T-helper 2 cell treated with Interferon-gamma antibody and Interleukin-4, amounts not matched to agents 5 μg/mL and 100 μg/mL, for 36 hours (primary cell): ENCODE results near the gene PHACTR1.
"Not testable (repeated sequence)": the region's sequence is repeated elsewhere in the genome, so short reads cannot be mapped to it uniquely, and the experiment has no call there.

ENCODE experiments used
- DNase-seq: peaks from one replicate; pipeline ENCODE4 v3.0.0; 2021; ENCODE audit warnings: low spot score
- H3K27ac Mint-ChIP-seq: one replicate; pipeline ENCODE4 v1.8.0; 2021; ENCODE audit warnings: mild to moderate bottlenecking, mixed read lengths
- H3K27me3 Mint-ChIP-seq: one replicate; pipeline ENCODE4 v1.8.0; 2021; ENCODE audit warnings: low read depth, mixed read lengths
- H3K36me3 Mint-ChIP-seq: one replicate; pipeline ENCODE4 v1.8.0; 2021; ENCODE audit warnings: low read depth, mixed read lengths
- H3K4me1 Mint-ChIP-seq: one replicate; pipeline ENCODE4 v1.8.0; 2021; ENCODE audit warnings: low read depth, mixed read lengths
- H3K4me3 Mint-ChIP-seq: one replicate; pipeline ENCODE4 v1.8.0; 2022; ENCODE audit warnings: mild to moderate bottlenecking, moderate library complexity, mixed read lengths
- H3K9me3 Mint-ChIP-seq: one replicate; pipeline ENCODE4 v1.8.0; 2021; ENCODE audit warnings: mixed read lengths

The PHACTR1 gene

GRCh38 chr6:13146442-13146841 is 429.9 kb downstream of the PHACTR1 start:
- H3K36me3 Mint-ChIP-seq, result no peaks in the 10 kb centered on the region
- no peaks in the 10 kb centered on the region for H3K9me3 Mint-ChIP-seq
- no peak overlapping the region for H3K27ac Mint-ChIP-seq
- DNase-seq, result no peak
- peaks cover 6% of the 10 kb centered on the region for H3K27me3 Mint-ChIP-seq
- H3K4me3 Mint-ChIP-seq, result no peak overlapping the region
- H3K4me1 Mint-ChIP-seq, result no peaks in the 10 kb centered on the region

GRCh38 chr6:13147376-13147775 is 430.8 kb downstream of the PHACTR1 start:
- Mint-ChIP-seq H3K36me3 (no peaks in the 10 kb centered on the region), H3K9me3 (no peaks in the 10 kb centered on the region), H3K4me1 (no peaks in the 10 kb centered on the region), H3K27me3 (peaks cover 10% of the 10 kb centered on the region), H3K27ac (no peak overlapping the region), H3K4me3 (no peak overlapping the region)
- no peak for DNase-seq

GRCh38 chr6:13147782-13148181 is 431.2 kb downstream of the PHACTR1 start:
- Mint-ChIP-seq H3K9me3 (no peaks in the 10 kb centered on the region), H3K4me1 (no peaks in the 10 kb centered on the region), H3K4me3 (no peak overlapping the region), H3K27me3 (peaks cover 13% of the 10 kb centered on the region), H3K27ac (no peak overlapping the region), H3K36me3 (no peaks in the 10 kb centered on the region)
- no peak for DNase-seq

DNA sequence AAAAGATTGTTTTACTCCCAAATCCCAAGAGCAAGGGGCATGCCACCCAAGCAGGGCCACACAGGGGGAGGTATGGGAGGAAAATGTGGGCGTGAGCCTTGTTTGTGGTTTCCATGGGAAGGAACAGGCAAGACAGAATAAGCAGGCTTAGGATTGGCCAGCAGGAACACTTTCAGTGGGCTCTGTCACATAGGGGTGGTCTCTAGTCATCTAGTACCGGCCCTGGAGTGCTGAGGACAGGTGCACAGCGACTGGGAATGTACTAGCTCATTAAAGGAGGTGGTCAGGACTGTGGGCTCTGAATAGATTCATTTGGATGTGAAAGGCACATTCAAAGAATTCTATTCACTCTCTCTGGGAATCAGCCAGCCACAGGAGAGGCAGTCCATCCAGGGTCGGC is 436.2 kb downstream of the PHACTR1 start:
- no peaks in the 10 kb centered on the region for H3K4me1 Mint-ChIP-seq
- no peak overlapping the region for H3K4me3 Mint-ChIP-seq
- H3K9me3 Mint-ChIP-seq, result no peaks in the 10 kb centered on the region
- H3K27ac Mint-ChIP-seq, result no peak overlapping the region
- peaks cover 19% of the 10 kb centered on the region for H3K27me3 Mint-ChIP-seq
- DNase-seq, result no peak
- H3K36me3 Mint-ChIP-seq, result no peaks in the 10 kb centered on the region

DNA sequence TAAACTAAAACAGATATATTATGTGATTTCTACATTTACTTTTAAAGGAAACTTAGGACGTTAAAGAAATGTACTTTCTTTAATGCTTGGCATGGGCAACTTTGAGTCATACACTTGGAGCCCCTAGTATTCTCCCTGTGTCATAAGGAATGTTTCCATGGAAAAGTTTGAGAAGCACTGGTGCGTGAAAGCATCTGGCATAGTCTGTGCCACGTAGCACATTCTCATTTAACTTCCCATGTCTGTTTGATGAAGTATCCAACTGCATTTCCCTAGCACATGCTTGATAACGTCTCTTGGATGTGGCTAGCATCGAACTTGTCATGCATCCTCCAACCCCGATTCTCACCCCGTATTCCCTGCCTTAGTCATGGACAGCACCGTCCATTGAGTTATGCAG is 439.8 kb downstream of the PHACTR1 start:
- Mint-ChIP-seq H3K4me1 (no peaks in the 10 kb centered on the region), H3K27me3 (peaks cover 16% of the 10 kb centered on the region), H3K27ac (no peak overlapping the region), H3K9me3 (no peaks in the 10 kb centered on the region), H3K36me3 (no peaks in the 10 kb centered on the region), H3K4me3 (no peak overlapping the region)
- no peak for DNase-seq

DNA sequence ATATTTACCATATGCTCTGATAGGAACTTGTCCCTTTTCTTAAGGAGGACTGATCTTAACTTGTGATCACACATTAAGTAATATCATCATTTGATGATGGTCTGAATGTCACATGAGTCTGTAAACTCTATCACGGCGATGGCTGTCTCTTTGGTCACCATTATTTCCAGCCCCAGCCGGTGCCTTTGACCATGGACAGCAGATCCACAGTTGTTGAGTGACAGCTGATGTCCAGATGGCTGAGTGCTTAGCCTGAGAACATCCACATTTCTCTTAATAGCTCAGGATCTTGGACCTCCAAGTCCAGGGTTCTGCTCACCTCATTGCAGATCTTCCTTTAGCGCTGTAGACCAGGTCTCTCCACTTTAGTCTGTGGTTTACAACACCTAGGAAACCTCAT is 440.7 kb downstream of the PHACTR1 start:
- Mint-ChIP-seq H3K36me3 (no peaks in the 10 kb centered on the region), H3K27ac (no peak overlapping the region), H3K9me3 (no peaks in the 10 kb centered on the region), H3K4me3 (no peak overlapping the region), H3K4me1 (no peaks in the 10 kb centered on the region), H3K27me3 (peaks cover 13% of the 10 kb centered on the region)
- DNase-seq, result no peak

- H3K9me3 Mint-ChIP-seq, result no peaks in the 10 kb centered on the region
Observed at GRCh38 chr6:13159300-13159699, 442.7 kb downstream of the PHACTR1 start.

GRCh38 chr6:13159822-13160221 is 443.3 kb downstream of the PHACTR1 start:
- H3K9me3 Mint-ChIP-seq, H3K4me1 Mint-ChIP-seq, H3K27ac Mint-ChIP-seq, H3K4me3 Mint-ChIP-seq, H3K36me3 Mint-ChIP-seq, H3K27me3 Mint-ChIP-seq, DNase-seq: not testable (repeated sequence)

More at GRCh38 chr6:13159300-13159699, 442.7 kb downstream of the PHACTR1 start:
- DNase-seq, result no peak
- no peak overlapping the region for H3K4me3 Mint-ChIP-seq
- peaks cover 7% of the 10 kb centered on the region for H3K27me3 Mint-ChIP-seq
- no peak overlapping the region for H3K27ac Mint-ChIP-seq
- peaks cover 5% of the 10 kb centered on the region for H3K4me1 Mint-ChIP-seq
- no peaks in the 10 kb centered on the region for H3K36me3 Mint-ChIP-seq

- DNase-seq, result no peak
- Mint-ChIP-seq H3K4me1 (peaks cover 5% of the 10 kb centered on the region), H3K27ac (no peak overlapping the region), H3K27me3 (peaks cover 4% of the 10 kb centered on the region), H3K36me3 (no peaks in the 10 kb centered on the region), H3K9me3 (no peaks in the 10 kb centered on the region), H3K4me3 (no peak overlapping the region)
Observed at GRCh38 chr6:13163161-13163944, 446.8 kb downstream of the PHACTR1 start.

- no peak for DNase-seq
- Mint-ChIP-seq H3K4me1 (peaks cover 5% of the 10 kb centered on the region), H3K27me3 (peaks cover 8% of the 10 kb centered on the region), H3K27ac (no peak overlapping the region), H3K4me3 (no peak overlapping the region), H3K9me3 (no peaks in the 10 kb centered on the region), H3K36me3 (no peaks in the 10 kb centered on the region)
Observed at GRCh38 chr6:13164291-13164690, 447.7 kb downstream of the PHACTR1 start.

- Mint-ChIP-seq H3K4me3 (no peak overlapping the region), H3K27ac (no peak overlapping the region), H3K27me3 (peaks cover 10% of the 10 kb centered on the region), H3K36me3 (no peaks in the 10 kb centered on the region), H3K4me1 (peaks cover 5% of the 10 kb centered on the region), H3K9me3 (no peaks in the 10 kb centered on the region)
- DNase-seq, result no peak
Observed at GRCh38 chr6:13165502-13166172, 449.1 kb downstream of the PHACTR1 start.

DNA sequence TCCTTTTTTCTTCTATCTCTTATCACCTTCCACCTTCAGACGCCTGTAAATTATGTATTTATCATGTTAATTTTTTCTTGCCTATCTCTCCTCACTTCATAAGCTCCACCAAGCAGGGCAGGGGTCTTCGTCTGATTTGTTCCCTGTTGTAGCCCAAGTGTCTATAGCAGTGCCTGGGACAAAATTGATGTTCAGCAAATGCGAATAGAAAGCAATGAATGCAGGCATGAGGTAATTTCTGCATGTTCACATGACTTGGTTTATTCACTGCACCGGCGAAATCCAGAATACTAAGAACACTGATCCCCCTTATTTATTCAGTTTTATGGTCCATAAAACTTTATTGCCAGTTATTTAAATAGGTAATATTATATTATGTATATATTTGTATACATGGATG is 449.7 kb downstream of the PHACTR1 start:
- DNase-seq, result no peak
- peaks cover 5% of the 10 kb centered on the region for H3K4me1 Mint-ChIP-seq
- no peak overlapping the region for H3K27ac Mint-ChIP-seq
- H3K27me3 Mint-ChIP-seq, result peaks cover 10% of the 10 kb centered on the region
- H3K9me3 Mint-ChIP-seq, result no peaks in the 10 kb centered on the region
- no peak overlapping the region for H3K4me3 Mint-ChIP-seq
- H3K36me3 Mint-ChIP-seq, result no peaks in the 10 kb centered on the region

DNA sequence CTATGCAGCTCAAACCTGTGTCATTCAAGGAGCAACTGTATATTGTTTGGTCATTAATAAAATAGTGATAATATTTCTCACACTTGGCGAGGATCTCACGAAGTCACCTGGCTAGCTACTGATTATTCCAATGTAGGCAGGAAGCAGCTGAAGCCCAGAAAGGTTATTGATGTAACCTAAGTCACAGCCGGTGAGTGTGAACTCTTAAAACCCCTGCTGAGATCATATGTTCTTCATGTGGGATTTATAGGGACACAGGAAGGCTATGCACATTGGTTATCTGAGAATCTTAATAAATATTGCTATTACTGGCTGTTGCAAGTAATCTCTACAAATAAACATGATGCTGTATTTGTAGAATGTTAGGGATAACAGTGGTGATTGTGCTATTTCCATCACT is 450.3 kb downstream of the PHACTR1 start:
- no peaks in the 10 kb centered on the region for H3K36me3 Mint-ChIP-seq
- H3K4me1 Mint-ChIP-seq, result peaks cover 5% of the 10 kb centered on the region
- H3K9me3 Mint-ChIP-seq, result no peaks in the 10 kb centered on the region
- DNase-seq, result no peak
- no peak overlapping the region for H3K27ac Mint-ChIP-seq
- no peak overlapping the region for H3K4me3 Mint-ChIP-seq
- H3K27me3 Mint-ChIP-seq, result peaks cover 10% of the 10 kb centered on the region

GRCh38 chr6:13172291-13172690 is 455.7 kb downstream of the PHACTR1 start:
- Mint-ChIP-seq H3K27me3 (peaks cover 21% of the 10 kb centered on the region), H3K4me1 (no peaks in the 10 kb centered on the region), H3K36me3 (no peaks in the 10 kb centered on the region), H3K27ac (no peak overlapping the region), H3K9me3 (no peaks in the 10 kb centered on the region), H3K4me3 (no peak overlapping the region)
- DNase-seq, result no peak
